Calu3 (cell line): ENCODE results near the gene CPNE5. TPM values are rescaled to one million over a fixed set of nuclear protein-coding genes. Genes with fewer than 3 reads are reported as not detected.

ENCODE experiments used
- BruUV-seq: library from RNA; stranded (reverse); fragments of 400-500 nt; replicated peaks from 2 replicates; lab custom pipeline; 2021; lab: Mats Ljungman, UMichigan
- CTCF ChIA-PET: fragments of 300-600 bp; sonication (Branson Sonifier 250); formaldehyde crosslinking; loops from one replicate; lab custom pipeline; 2022; ENCODE audit warnings: antibody characterized with exemption; lab: Charles Lee
- DNase-seq: peaks from one replicate; pipeline ENCODE4 v3.0.0; 2022
- H3K27ac Mint-ChIP-seq: one replicate; pipeline ENCODE4 v1.8.0; 2022; ENCODE audit warnings: mixed read lengths; ENCODE audit not compliant: unreplicated experiment
- H3K27me3 Mint-ChIP-seq: one replicate; pipeline ENCODE4 v1.8.0; 2022; ENCODE audit warnings: mixed read lengths; ENCODE audit not compliant: unreplicated experiment
- H3K36me3 Mint-ChIP-seq: one replicate; pipeline ENCODE4 v1.8.0; 2022; ENCODE audit warnings: mild to moderate bottlenecking, moderate library complexity, mixed read lengths; ENCODE audit not compliant: insufficient read depth, unreplicated experiment
- H3K4me1 Mint-ChIP-seq: one replicate; pipeline ENCODE4 v1.8.0; 2022; ENCODE audit warnings: mild to moderate bottlenecking, low read depth, mixed read lengths; ENCODE audit not compliant: unreplicated experiment
- H3K4me3 Mint-ChIP-seq: one replicate; pipeline ENCODE4 v1.8.0; 2022; ENCODE audit warnings: mild to moderate bottlenecking, low read depth, moderate library complexity, mixed read lengths; ENCODE audit not compliant: unreplicated experiment
- H3K9me3 Mint-ChIP-seq: one replicate; pipeline ENCODE4 v1.8.0; 2022; ENCODE audit warnings: low read depth, mixed read lengths; ENCODE audit not compliant: unreplicated experiment
- CTCF ChIP-seq: fragments of 200-600 bp; IDR thresholded peaks from one replicate; pipeline ENCODE4 v1.8.0; 2022; ENCODE audit warnings: antibody characterized with exemption; ENCODE audit not compliant: unreplicated experiment
- intact Hi-C: fragments of 100-400 bp; cut with micrococcal nuclease; formaldehyde crosslinking; loops from one replicate; pipeline ENCODE4 v1.10.0; 2022; ENCODE audit not compliant: unreplicated experiment
- total RNA-seq: library from RNA; stranded (reverse); gene quantifications from 2 replicates; pipeline ENCODE4 v1.2.3, GENCODE V29; 2022

Gene CPNE5
- total RNA-seq, 1 experiment from 2014 or later = not detected

DNA sequence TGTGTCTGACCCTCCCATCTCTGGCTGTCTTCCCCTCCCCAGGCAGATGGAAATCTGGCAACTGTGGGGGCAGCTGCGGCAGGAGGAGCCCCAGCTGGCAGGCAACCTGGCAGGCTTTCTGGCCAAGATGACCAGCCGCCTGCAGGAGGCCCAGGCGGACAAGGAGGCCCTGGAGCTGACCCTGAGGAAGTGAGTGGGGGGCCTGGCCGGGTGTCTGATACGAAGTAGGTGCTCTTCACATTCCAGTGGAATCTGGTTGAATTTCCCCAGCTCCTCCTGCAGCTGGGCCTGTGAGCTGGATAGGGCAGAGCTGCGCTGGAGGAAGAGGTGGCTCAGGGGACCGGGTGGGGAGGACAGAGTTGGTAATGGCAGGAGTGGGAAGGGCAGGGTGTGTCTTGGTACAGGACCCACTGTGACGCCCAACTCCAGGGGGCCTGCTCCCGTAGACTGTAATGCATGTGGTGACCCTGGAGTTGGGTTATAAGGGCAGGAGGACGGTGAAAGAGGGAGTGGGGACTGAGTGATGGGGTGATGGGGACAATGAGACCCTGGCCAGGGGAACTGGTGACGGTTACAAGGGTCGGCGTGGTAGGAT, 121.9 kb downstream of the CPNE5 start:
- TF ChIP-seq CTCF = no peak
- Mint-ChIP-seq H3K27me3 (peaks cover 23% of the 10 kb centered on the region), H3K4me3 (no peak overlapping the region), H3K36me3 (no peaks in the 10 kb centered on the region), H3K9me3 (no peaks in the 10 kb centered on the region), H3K4me1 (no peaks in the 10 kb centered on the region), H3K27ac (no peak overlapping the region)
- CTCF ChIA-PET = no interaction called here
- no peak for DNase-seq
- no TSS peak for BruUV-seq
- intact Hi-C loops = no loop called here

- Mint-ChIP-seq H3K9me3 (no peaks in the 10 kb centered on the region), H3K4me1 (no peaks in the 10 kb centered on the region), H3K36me3 (no peaks in the 10 kb centered on the region), H3K27ac (no peak overlapping the region), H3K27me3 (peaks cover 23% of the 10 kb centered on the region), H3K4me3 (no peak overlapping the region)
- no peak for TF ChIP-seq CTCF
- no TSS peak for BruUV-seq
- intact Hi-C loops = no loop called here
- DNase-seq = no peak
- CTCF ChIA-PET = interaction anchor here (0.9 kb wide), 1 partner anchor 8 kb away, joined by 4 read pairs; no protein-coding TSS in a partner anchor
Measured at GRCh38 chr6:36716476-36717093, 122.7 kb downstream of the CPNE5 start.

DNA sequence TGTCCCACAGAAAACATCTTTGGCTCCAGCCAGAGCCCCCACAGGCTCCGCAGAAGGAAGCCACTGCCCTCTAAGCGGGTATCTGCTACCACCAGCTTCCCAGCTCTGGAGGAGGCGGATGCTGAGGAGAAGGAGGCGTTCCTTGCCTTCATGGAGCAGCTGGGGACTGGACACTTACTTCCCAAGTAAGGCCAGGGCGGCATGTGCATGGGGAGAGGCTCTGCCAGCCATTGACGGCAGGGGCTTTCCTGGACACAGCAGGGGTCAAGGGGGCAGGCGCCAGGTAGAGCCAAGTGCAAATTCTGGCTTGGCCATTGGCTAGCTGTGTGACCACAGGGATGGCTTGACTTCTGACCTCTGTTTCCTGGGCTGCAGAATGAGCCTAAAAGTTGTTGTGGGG, 123.8 kb downstream of the CPNE5 start:
- H3K4me1 Mint-ChIP-seq = no peaks in the 10 kb centered on the region
- no peaks in the 10 kb centered on the region for H3K9me3 Mint-ChIP-seq
- TF ChIP-seq CTCF = no peak
- no peak overlapping the region for H3K27ac Mint-ChIP-seq
- CTCF ChIA-PET = interaction anchor here (0.8 to 0.9 kb wide), 2 partner anchors 9 to 15 kb away, joined by 3 to 4 read pairs; no protein-coding TSS in a partner anchor
- DNase-seq = no peak
- no TSS peak for BruUV-seq
- intact Hi-C loops = no loop called here
- no peak overlapping the region for H3K4me3 Mint-ChIP-seq
- H3K36me3 Mint-ChIP-seq = no peaks in the 10 kb centered on the region
- peaks cover 23% of the 10 kb centered on the region for H3K27me3 Mint-ChIP-seq

DNA sequence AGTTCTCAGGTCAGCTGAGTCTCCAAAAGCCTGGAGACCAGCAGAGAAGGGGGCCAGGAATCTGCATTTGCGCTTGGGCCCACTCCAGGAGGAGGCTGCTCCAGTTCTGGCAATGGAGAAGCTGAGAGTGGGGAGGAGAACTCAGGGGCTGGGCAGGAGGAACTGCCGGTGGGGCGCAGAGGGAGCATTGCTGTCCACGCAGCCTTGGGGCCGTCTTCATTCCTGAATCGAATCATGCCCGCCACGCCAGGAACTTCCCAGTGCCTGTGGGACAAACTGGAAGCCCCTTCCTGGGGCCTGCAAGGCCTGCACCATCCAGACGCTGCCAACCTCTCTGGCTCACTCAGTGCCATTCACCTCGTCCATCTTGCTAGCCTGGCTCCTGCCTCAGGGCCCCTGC, 124.7 kb downstream of the CPNE5 start:
- BruUV-seq = no TSS peak

More for the DNA sequence above, 124.7 kb downstream of the CPNE5 start:
- H3K9me3 Mint-ChIP-seq = no peaks in the 10 kb centered on the region
- H3K4me1 Mint-ChIP-seq = no peaks in the 10 kb centered on the region
- CTCF ChIA-PET = no interaction called here
- peaks cover 23% of the 10 kb centered on the region for H3K27me3 Mint-ChIP-seq
- no peaks in the 10 kb centered on the region for H3K36me3 Mint-ChIP-seq
- intact Hi-C loops = no loop called here
- DNase-seq = no peak
- H3K27ac Mint-ChIP-seq = no peak overlapping the region
- TF ChIP-seq CTCF = no peak
- H3K4me3 Mint-ChIP-seq = no peak overlapping the region
